ENCODE measurements around the gene CDK4. TPM values are rescaled to one million over a fixed set of nuclear protein-coding genes. Genes with fewer than 3 reads are reported as not detected.
"Not testable (repeated sequence)": the region's sequence is repeated elsewhere in the genome, so short reads cannot be mapped to it uniquely, and the experiment has no call there.

Gene CDK4
- total RNA-seq, 4 donors from 2014 or later, result 14.7 to 97.4 (median 28.8) TPM

DNA sequence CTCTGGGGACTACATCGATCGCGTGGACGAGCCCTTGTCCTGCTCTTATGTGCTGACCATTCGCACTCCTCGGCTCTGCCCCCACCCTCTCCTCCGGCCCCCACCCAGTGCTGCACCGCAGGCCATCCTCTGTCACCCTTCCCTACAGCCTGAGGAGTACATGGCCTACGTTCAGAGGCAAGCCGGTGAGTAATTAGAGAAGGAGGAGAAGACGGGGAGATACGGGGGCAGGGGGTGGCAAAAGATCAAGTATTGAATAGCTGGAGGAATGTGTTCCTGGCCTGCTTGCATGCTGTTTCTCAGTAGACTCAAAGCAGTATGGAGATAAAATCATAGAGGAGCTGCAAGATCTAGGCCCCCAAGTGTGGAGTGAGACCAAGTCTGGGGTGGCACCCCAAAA, 36.3 kb downstream of the CDK4 start:
- H3K4me3 ChIP-seq, result no peak overlapping the region
- no peaks in the 10 kb centered on the region for H3K27me3 ChIP-seq
- H3K36me3 ChIP-seq, result peaks cover 0 to 70% (median 0%) of the 10 kb centered on the region in 3 donors
- H3K27ac ChIP-seq, result no peak overlapping the region
- TF ChIP-seq, protein P1, sequence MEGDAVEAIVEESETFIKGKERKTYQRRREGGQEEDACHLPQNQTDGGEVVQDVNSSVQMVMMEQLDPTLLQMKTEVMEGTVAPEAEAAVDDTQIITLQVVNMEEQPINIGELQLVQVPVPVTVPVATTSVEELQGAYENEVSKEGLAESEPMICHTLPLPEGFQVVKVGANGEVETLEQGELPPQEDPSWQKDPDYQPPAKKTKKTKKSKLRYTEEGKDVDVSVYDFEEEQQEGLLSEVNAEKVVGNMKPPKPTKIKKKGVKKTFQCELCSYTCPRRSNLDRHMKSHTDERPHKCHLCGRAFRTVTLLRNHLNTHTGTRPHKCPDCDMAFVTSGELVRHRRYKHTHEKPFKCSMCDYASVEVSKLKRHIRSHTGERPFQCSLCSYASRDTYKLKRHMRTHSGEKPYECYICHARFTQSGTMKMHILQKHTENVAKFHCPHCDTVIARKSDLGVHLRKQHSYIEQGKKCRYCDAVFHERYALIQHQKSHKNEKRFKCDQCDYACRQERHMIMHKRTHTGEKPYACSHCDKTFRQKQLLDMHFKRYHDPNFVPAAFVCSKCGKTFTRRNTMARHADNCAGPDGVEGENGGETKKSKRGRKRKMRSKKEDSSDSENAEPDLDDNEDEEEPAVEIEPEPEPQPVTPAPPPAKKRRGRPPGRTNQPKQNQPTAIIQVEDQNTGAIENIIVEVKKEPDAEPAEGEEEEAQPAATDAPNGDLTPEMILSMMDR (IDR thresholded peaks at IDR 0.05), result no peak
- TF ChIP-seq POLR2A (IDR thresholded peaks at IDR 0.05), result no peak
- no peaks in the 10 kb centered on the region for H3K9me3 ChIP-seq
- no peaks in the 10 kb centered on the region for H3K4me1 ChIP-seq
- DNase-seq, result peak in 1 of 3 donors; percentile 32

DNA sequence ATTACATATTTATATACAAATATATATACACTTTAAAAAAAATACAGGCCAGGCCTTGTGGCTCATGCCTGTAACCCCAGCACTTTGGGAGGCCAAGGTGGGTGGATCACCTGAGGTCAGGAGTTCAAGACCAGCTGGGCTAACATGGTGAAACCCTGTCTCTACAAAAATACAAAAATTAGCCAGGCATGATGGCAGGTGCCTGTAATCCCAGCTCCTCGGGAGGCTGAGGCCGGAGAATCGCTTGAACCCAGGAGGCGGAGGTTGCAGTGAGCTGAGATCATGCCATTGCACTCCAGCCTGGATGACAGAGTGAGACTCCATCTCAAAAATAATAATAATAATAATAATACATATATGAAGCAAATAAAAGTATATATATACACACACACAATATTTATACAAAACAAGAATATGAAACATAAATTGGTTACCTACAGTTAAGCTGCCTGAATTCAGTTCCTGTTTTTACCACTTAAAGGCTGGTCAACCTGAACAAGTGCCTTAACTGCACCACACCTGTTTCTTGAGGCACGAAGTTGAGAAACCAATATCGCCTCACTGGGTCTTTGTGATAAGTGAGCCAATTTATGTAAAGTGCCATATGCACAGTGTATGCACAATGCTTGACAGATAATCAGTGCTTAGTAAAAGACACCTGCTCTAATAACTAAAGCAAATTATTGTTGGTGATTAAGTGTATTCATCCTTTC, 36.9 kb downstream of the CDK4 start:
- DNase-seq, H3K27ac ChIP-seq: not testable (repeated sequence)

DNA sequence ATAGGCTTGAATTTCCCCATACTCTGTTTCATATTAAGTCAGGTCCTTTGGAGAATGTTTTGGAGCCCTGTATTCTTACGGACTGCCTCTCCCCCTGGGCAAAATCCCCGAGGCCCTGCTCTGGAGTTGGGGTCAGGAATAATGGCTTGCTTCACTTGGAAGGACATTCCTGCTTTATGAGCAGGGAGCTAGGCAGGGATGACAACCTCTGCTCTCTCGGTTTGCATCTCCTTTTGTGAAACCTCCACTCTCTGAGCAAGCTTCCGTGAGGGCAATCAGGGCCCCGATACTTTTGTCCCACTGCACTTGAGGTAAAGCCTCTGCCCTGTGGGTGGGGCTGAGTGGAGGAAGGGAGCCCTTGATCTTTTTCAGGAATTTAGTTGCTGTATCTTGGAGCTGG, 38.9 kb downstream of the CDK4 start:
- Histone ChIP-seq H3K4me1 (no peaks in the 10 kb centered on the region), H3K4me3 (no peak overlapping the region), H3K27ac (no peak overlapping the region), H3K36me3 (peaks cover 0 to 47% (median 0%) of the 10 kb centered on the region in 3 donors), H3K27me3 (no peaks in the 10 kb centered on the region), H3K9me3 (no peaks in the 10 kb centered on the region)
- DNase-seq, result no peak
- TF ChIP-seq, protein P1 (IDR thresholded peaks at IDR 0.05), result no peak
- TF ChIP-seq POLR2A (IDR thresholded peaks at IDR 0.05), result no peak

More for the DNA sequence above, 36.9 kb downstream of the CDK4 start:
- not testable (repeated sequence) for H3K27me3 ChIP-seq, H3K4me3 ChIP-seq, H3K4me1 ChIP-seq, H3K9me3 ChIP-seq
- H3K36me3 ChIP-seq, result peaks cover 0 to 64% (median 0%) of the 10 kb centered on the region in 3 donors

DNA sequence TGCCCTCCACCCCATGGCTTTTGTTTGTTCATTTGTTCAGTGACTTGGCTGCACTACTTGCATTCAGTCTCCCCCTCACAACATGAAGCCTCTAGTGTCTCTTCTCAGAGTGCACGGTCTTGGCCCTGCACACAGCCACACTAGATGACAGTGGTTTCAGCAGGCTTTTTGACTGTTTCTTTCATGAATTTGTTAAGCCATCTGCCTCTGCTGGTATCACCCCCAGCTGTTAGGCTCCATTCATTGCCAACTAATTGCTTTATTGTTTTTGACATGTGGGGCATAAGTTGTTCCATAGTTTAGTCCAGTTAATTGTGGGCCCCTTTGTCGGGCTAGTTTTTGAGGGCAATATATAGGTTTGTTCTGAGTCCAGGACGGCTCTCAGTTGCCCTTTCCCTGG, 39.4 kb downstream of the CDK4 start:
- no peak overlapping the region for H3K4me3 ChIP-seq
- no peaks in the 10 kb centered on the region for H3K27me3 ChIP-seq
- no peak overlapping the region for H3K27ac ChIP-seq
- H3K4me1 ChIP-seq, result no peaks in the 10 kb centered on the region
- peaks cover 0 to 47% (median 0%) of the 10 kb centered on the region in 3 donors for H3K36me3 ChIP-seq
- no peak for DNase-seq
- TF ChIP-seq POLR2A (IDR thresholded peaks at IDR 0.05), result no peak
- TF ChIP-seq, protein P1 (IDR thresholded peaks at IDR 0.05), result no peak
- no peaks in the 10 kb centered on the region for H3K9me3 ChIP-seq

DNA sequence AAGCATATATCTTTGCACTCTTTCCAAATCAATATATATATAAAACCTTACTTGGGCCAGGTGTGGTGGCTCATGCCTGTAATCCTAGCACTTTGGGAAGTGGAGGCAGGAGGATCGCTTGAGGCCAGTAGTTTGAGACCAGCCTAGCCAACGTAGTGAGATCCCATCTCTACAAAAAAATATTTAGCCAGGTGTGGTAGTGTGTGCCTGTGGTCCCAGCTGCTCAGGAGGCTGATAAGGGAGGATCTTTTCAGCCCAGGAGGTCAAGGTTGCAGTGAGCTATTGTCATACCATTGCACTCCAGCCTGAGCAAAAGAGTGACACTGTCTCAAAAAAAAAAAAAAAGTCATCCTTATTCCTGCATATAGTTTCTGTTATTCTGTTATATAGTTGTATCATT, 43.8 kb downstream of the CDK4 start:
- no peaks in the 10 kb centered on the region for H3K4me1 ChIP-seq
- peaks cover 0 to 7% (median 0%) of the 10 kb centered on the region in 4 donors for H3K9me3 ChIP-seq
- TF ChIP-seq POLR2A (IDR thresholded peaks at IDR 0.05), result no peak
- TF ChIP-seq, protein P1 (IDR thresholded peaks at IDR 0.05), result no peak
- DNase-seq, result no peak
- H3K27ac ChIP-seq, result no peak overlapping the region
- H3K36me3 ChIP-seq, result peaks cover 0 to 52% (median 0%) of the 10 kb centered on the region in 3 donors
- H3K27me3 ChIP-seq, result no peaks in the 10 kb centered on the region
- H3K4me3 ChIP-seq, result no peak overlapping the region

DNA sequence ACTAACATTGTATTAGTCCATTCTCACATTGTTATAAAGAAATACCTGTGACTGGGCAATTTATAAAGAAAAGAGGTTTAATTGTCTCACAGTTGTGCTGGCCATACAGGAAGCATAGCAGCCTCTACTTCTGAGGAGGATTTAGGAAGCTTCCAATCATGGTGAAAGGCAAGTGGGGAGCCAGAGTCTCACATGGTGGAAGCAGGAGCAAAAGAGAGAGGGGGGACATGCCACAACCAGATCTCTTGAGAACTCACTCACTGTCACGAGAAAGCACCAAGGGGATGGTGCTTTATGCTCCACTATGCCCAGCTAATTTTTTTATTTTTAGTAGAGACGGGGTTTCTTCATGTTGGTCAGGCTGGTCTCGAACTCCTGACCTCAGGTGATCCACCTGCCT, 44.9 kb downstream of the CDK4 start:
- TF ChIP-seq, protein P1 (IDR thresholded peaks at IDR 0.05), result no peak
- no peak for TF ChIP-seq POLR2A (IDR thresholded peaks at IDR 0.05)
- H3K36me3 ChIP-seq, result peaks cover 0 to 57% (median 0%) of the 10 kb centered on the region in 3 donors

More for the DNA sequence above, 44.9 kb downstream of the CDK4 start:
- Histone ChIP-seq H3K4me1 (no peaks in the 10 kb centered on the region), H3K9me3 (peaks cover 0 to 7% (median 0%) of the 10 kb centered on the region in 4 donors), H3K4me3 (no peak overlapping the region), H3K27ac (no peak overlapping the region), H3K27me3 (no peaks in the 10 kb centered on the region)
- no peak for DNase-seq

Measured in Peyer's patch (tissue), 4 donors.